ENCODE data around the gene CNOT3. TPM values are rescaled to one million over a fixed set of nuclear protein-coding genes. Genes with fewer than 3 reads are reported as not detected.

The CNOT3 gene
- total RNA-seq, 4 donors from 2014 or later: 18.0 to 27.9 (median 18.7) TPM

- peaks cover 5 to 25% (median 14%) of the 10 kb centered on the region in 3 donors for H3K4me1 ChIP-seq
- 96% methylated on average over 8 to 10 of the region's 10 CpGs for WGBS, 2 donors
- no peak overlapping the region for H3K27ac ChIP-seq
- H3K9me3 ChIP-seq: no peaks in the 10 kb centered on the region
- H3K27me3 ChIP-seq: no peaks in the 10 kb centered on the region
- H3K4me3 ChIP-seq: no peak overlapping the region
- H3K36me3 ChIP-seq: peaks cover 25 to 58% (median 31%) of the 10 kb centered on the region in 3 donors
- TF ChIP-seq POLR2A (IDR thresholded peaks at IDR 0.05) (no peak), CTCF (IDR thresholded peaks at IDR 0.05) (no peak)
- DNase-seq: no peak
- intact Hi-C loops (cut with DNase I): no loop called here
Measured at GRCh38 chr19:54105796-54106195, 31.8 kb upstream of the CNOT3 start.

- 77 to 85% methylated on average over 9 to 10 of the region's 15 CpGs for WGBS, 2 donors
- no peaks in the 10 kb centered on the region for H3K27me3 ChIP-seq
- peaks cover 5 to 25% (median 14%) of the 10 kb centered on the region in 3 donors for H3K4me1 ChIP-seq
- intact Hi-C loops (cut with DNase I): no loop called here
- DNase-seq: no peak
- H3K36me3 ChIP-seq: peaks cover 26 to 66% (median 34%) of the 10 kb centered on the region in 3 donors
- H3K9me3 ChIP-seq: no peaks in the 10 kb centered on the region
- no peak overlapping the region for H3K27ac ChIP-seq
- TF ChIP-seq CTCF (IDR thresholded peaks at IDR 0.05) (no peak), POLR2A (IDR thresholded peaks at IDR 0.05) (no peak)
- H3K4me3 ChIP-seq: no peak overlapping the region
Measured at GRCh38 chr19:54106716-54107115, 30.8 kb upstream of the CNOT3 start.

- no peak overlapping the region for H3K4me3 ChIP-seq
- peaks cover 26 to 77% (median 34%) of the 10 kb centered on the region in 3 donors for H3K36me3 ChIP-seq
- H3K27me3 ChIP-seq: no peaks in the 10 kb centered on the region
- no peaks in the 10 kb centered on the region for H3K9me3 ChIP-seq
- H3K27ac ChIP-seq: no peak overlapping the region
- WGBS, 2 donors: 73 to 81% methylated on average over 8 to 18 of the region's 21 CpGs
- TF ChIP-seq POLR2A (IDR thresholded peaks at IDR 0.05): no peak
- no peak for TF ChIP-seq CTCF (IDR thresholded peaks at IDR 0.05)
- DNase-seq: no peak
- peaks cover 0 to 17% (median 11%) of the 10 kb centered on the region in 3 donors for H3K4me1 ChIP-seq
- intact Hi-C loops (cut with DNase I): no loop called here
Measured at GRCh38 chr19:54107876-54108490, 29.6 kb upstream of the CNOT3 start.

GRCh38 chr19:54108496-54108895 is 29.1 kb upstream of the CNOT3 start:
- no peaks in the 10 kb centered on the region for H3K9me3 ChIP-seq
- H3K36me3 ChIP-seq: peaks cover 26 to 77% (median 34%) of the 10 kb centered on the region in 3 donors
- H3K4me3 ChIP-seq: no peak overlapping the region
- H3K4me1 ChIP-seq: peaks cover 2 to 12% (median 7%) of the 10 kb centered on the region in 3 donors
- intact Hi-C loops (cut with DNase I): no loop called here
- no peak for TF ChIP-seq POLR2A (IDR thresholded peaks at IDR 0.05)
- TF ChIP-seq CTCF (IDR thresholded peaks at IDR 0.05): no peak
- no peak for DNase-seq
- WGBS, 2 donors: 75 to 79% methylated on average over 5 to 7 of the region's 7 CpGs
- H3K27me3 ChIP-seq: no peaks in the 10 kb centered on the region
- no peak overlapping the region for H3K27ac ChIP-seq

GRCh38 chr19:54109651-54110050 is 27.9 kb upstream of the CNOT3 start:
- intact Hi-C loops (cut with DNase I): no loop called here
- Histone ChIP-seq H3K36me3 (peaks cover 26 to 77% (median 34%) of the 10 kb centered on the region in 3 donors), H3K27me3 (no peaks in the 10 kb centered on the region), H3K27ac (no peak overlapping the region), H3K4me1 (peaks cover 6 to 12% (median 10%) of the 10 kb centered on the region in 3 donors), H3K9me3 (no peaks in the 10 kb centered on the region), H3K4me3 (no peak overlapping the region)
- TF ChIP-seq POLR2A (IDR thresholded peaks at IDR 0.05): no peak
- no peak for TF ChIP-seq CTCF (IDR thresholded peaks at IDR 0.05)
- WGBS, 2 donors: 80% methylated on average over 1 of the region's 6 CpGs; no CpG with 5 or more reads in 1 of the 2 donors
- no peak for DNase-seq
